ENCODE data around the gene CD276.

The CD276 gene

DNA sequence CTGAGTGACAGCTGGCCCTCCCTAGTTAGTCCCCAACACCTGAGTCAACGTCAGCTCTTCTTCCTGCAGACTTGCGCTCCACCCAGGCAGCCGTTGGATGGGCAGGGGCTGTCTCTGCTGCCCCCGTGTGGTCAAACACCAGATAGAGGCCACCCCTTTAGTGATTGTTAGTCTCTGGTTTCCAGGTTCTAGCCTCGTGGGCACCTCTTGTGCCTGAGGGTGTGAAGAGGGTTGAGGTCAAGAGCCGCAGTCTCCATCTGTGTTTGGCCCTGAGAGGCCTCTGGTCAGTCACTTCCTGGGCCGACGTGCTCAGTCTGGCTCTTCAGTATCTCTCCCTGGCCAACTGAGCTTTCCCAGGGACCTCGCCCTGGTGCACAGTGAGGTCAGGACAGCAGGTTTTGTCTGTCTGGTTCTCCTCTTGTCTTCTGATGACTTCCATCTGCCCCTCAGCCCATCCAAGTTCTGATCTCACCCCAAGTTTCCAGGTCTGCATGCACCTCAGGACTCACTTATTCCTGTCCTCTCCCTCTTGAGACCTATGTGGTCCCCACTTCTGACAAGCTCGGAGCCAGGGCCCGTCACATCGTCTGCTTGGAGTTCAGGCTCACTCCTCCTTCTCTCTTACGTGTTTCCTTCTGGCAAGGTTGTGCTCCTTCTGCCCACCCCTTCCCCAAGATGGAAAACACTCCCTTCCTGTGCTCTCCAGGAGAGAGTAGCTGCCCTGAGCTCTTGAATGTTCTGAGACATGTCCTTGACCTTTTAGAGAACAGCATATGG lies 20.9 kb downstream of the CD276 start:
- Histone ChIP-seq H3K4me1 (ENCODE audit: control insufficient read depth in 1 of 2, insufficient read depth in 2 of 2, low read length in 2 of 2) (no peaks in the 10 kb centered on the region), H2BK12ac (ENCODE audit: low read length) (no peak overlapping the region), H3K9me3 (ENCODE audit: insufficient read depth, low read depth, low read length) (peaks cover 5% of the 10 kb centered on the region), H2BK5ac (ENCODE audit: low read depth, low read length, poor library complexity) (no peak overlapping the region), H3K4me2 (ENCODE audit: low read length) (no peak overlapping the region), H3K4me3 (ENCODE audit: low read depth, low read length) (no peak overlapping the region), H4K8ac (ENCODE audit: low read depth, low read length) (no peak overlapping the region), H3K79me2 (ENCODE audit: control insufficient read depth, insufficient read depth, low read length, poor library complexity) (no peaks in the 10 kb centered on the region), H2AFZ (ENCODE audit: insufficient read depth, low read length, poor library complexity) (no peak overlapping the region), H3K9ac (ENCODE audit: low read length) (no peak overlapping the region), H3K23ac (ENCODE audit: low read length) (no peak overlapping the region), H3K14ac (ENCODE audit: low read length) (no peak overlapping the region), H4K12ac (ENCODE audit: low read depth, low read length) (no peak overlapping the region), H4K91ac (ENCODE audit: low read depth, low read length) (no peak overlapping the region), H3K27me3 (ENCODE audit: insufficient read depth, low read length) (no peaks in the 10 kb centered on the region), H3K79me1 (ENCODE audit: low read length) (no peaks in the 10 kb centered on the region), H2AK5ac (ENCODE audit: low read length) (no peak overlapping the region), H3K36me3 (ENCODE audit: control insufficient read depth in 1 of 2, insufficient read depth in 2 of 2, low read length in 2 of 2) (peaks cover 62 to 75% of the 10 kb centered on the region in 2 experiments), H3K27ac (ENCODE audit: low read depth, low read length) (no peak overlapping the region), H3K18ac (ENCODE audit: low read length) (no peak overlapping the region), H3K4ac (ENCODE audit: low read depth, low read length) (no peak overlapping the region), H2BK120ac (ENCODE audit: insufficient read depth, low read length, poor library complexity) (no peak overlapping the region)
- no CpG with 5 or more reads among the region's 13 CpGs for WGBS (ENCODE audit: extremely low coverage, insufficient coverage, insufficient read length)
- peak; percentile 45 to 78 for DNase-seq

DNA sequence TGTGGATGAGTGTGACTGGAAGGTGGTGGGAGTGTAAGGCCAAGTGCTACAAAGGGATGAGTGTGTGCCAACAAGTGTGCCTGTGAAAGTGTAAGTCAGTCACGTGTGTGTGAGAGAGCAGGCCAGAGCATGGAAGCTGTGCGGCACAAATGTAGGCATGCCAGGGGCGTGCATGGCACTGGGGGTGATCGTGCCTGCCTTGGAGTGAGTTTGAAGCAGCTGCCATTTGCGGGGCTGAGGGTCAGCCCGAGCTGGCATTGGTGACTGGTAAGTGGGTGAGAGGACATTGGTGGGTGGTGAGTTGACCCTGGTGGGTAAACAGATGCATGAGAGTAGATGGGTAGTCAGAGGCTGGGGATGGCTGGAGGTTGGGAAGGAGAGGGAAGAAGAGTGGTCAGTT lies 24.5 kb downstream of the CD276 start:
- no CpG with 5 or more reads among the region's 6 CpGs for WGBS (ENCODE audit: extremely low coverage, insufficient coverage, insufficient read length)
- no peak overlapping the region for H3K23ac ChIP-seq (ENCODE audit: low read length)
- DNase-seq, result no peak
- H3K18ac ChIP-seq (ENCODE audit: low read length), result no peak overlapping the region
- no peak overlapping the region for H3K27ac ChIP-seq (ENCODE audit: low read depth, low read length)
- H2AFZ ChIP-seq (ENCODE audit: insufficient read depth, low read length, poor library complexity), result no peak overlapping the region
- H3K4me3 ChIP-seq (ENCODE audit: low read depth, low read length), result no peak overlapping the region
- peaks cover 5% of the 10 kb centered on the region for H3K9me3 ChIP-seq (ENCODE audit: insufficient read depth, low read depth, low read length)
- H2BK5ac ChIP-seq (ENCODE audit: low read depth, low read length, poor library complexity), result no peak overlapping the region
- no peaks in the 10 kb centered on the region for H3K27me3 ChIP-seq (ENCODE audit: insufficient read depth, low read length)
- H4K91ac ChIP-seq (ENCODE audit: low read depth, low read length), result no peak overlapping the region
- no peaks in the 10 kb centered on the region for H3K79me2 ChIP-seq (ENCODE audit: control insufficient read depth, insufficient read depth, low read length, poor library complexity)
- peaks cover 79 to 90% of the 10 kb centered on the region in 2 experiments for H3K36me3 ChIP-seq (ENCODE audit: control insufficient read depth in 1 of 2, insufficient read depth in 2 of 2, low read length in 2 of 2)
- no peak overlapping the region for H2BK12ac ChIP-seq (ENCODE audit: low read length)
- H2AK5ac ChIP-seq (ENCODE audit: low read length), result no peak overlapping the region
- H3K4ac ChIP-seq (ENCODE audit: low read depth, low read length), result no peak overlapping the region
- no peak overlapping the region for H4K8ac ChIP-seq (ENCODE audit: low read depth, low read length)
- H3K9ac ChIP-seq (ENCODE audit: low read length), result no peak overlapping the region
- H4K12ac ChIP-seq (ENCODE audit: low read depth, low read length), result no peak overlapping the region
- H3K4me1 ChIP-seq (ENCODE audit: control insufficient read depth in 1 of 2, insufficient read depth in 2 of 2, low read length in 2 of 2), result no peaks in the 10 kb centered on the region
- no peak overlapping the region for H3K4me2 ChIP-seq (ENCODE audit: low read length)
- no peak overlapping the region for H2BK120ac ChIP-seq (ENCODE audit: insufficient read depth, low read length, poor library complexity)
- H3K14ac ChIP-seq (ENCODE audit: low read length), result no peak overlapping the region
- no peaks in the 10 kb centered on the region for H3K79me1 ChIP-seq (ENCODE audit: low read length)

DNA sequence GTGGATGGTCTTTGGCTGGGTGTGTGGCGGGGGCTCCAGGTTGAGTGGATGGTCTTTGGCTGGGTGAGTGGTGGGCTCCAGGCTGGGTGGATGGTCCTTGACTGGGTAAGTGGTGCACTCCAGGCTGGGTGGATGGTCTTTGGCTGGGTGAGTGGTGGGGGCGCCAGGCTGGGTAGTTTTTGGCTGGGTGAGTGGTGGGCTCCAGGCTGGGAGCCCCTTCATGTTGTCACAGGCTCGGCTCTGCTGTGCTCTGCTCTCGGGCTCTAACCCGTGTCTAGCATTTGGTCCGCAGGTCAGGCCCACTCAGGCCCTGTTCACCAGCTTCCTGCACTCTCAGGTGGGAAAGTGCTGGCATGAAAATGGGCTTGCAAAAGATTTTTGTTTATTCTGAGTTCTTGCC lies 25.1 kb downstream of the CD276 start:
- H3K18ac ChIP-seq (ENCODE audit: low read length), result no peak overlapping the region
- no peak overlapping the region for H3K27ac ChIP-seq (ENCODE audit: low read depth, low read length)
- DNase-seq, result no peak
- H4K12ac ChIP-seq (ENCODE audit: low read depth, low read length), result no peak overlapping the region
- no peak overlapping the region for H3K14ac ChIP-seq (ENCODE audit: low read length)
- no peaks in the 10 kb centered on the region for H3K27me3 ChIP-seq (ENCODE audit: insufficient read depth, low read length)
- H3K4me3 ChIP-seq (ENCODE audit: low read depth, low read length), result no peak overlapping the region
- no CpG with 5 or more reads among the region's 6 CpGs for WGBS (ENCODE audit: extremely low coverage, insufficient coverage, insufficient read length)
- no peak overlapping the region for H2AFZ ChIP-seq (ENCODE audit: insufficient read depth, low read length, poor library complexity)
- H4K91ac ChIP-seq (ENCODE audit: low read depth, low read length), result no peak overlapping the region
- H3K79me1 ChIP-seq (ENCODE audit: low read length), result no peaks in the 10 kb centered on the region
- H2BK5ac ChIP-seq (ENCODE audit: low read depth, low read length, poor library complexity), result no peak overlapping the region
- no peak overlapping the region for H2AK5ac ChIP-seq (ENCODE audit: low read length)
- no peaks in the 10 kb centered on the region for H3K4me1 ChIP-seq (ENCODE audit: control insufficient read depth in 1 of 2, insufficient read depth in 2 of 2, low read length in 2 of 2)
- H3K9me3 ChIP-seq (ENCODE audit: insufficient read depth, low read depth, low read length), result peaks cover 5% of the 10 kb centered on the region
- H3K4me2 ChIP-seq (ENCODE audit: low read length), result no peak overlapping the region
- H3K23ac ChIP-seq (ENCODE audit: low read length), result no peak overlapping the region
- peaks cover 78 to 90% of the 10 kb centered on the region in 2 experiments for H3K36me3 ChIP-seq (ENCODE audit: control insufficient read depth in 1 of 2, insufficient read depth in 2 of 2, low read length in 2 of 2)
- no peak overlapping the region for H3K9ac ChIP-seq (ENCODE audit: low read length)
- H2BK120ac ChIP-seq (ENCODE audit: insufficient read depth, low read length, poor library complexity), result no peak overlapping the region
- H4K8ac ChIP-seq (ENCODE audit: low read depth, low read length), result no peak overlapping the region
- H3K4ac ChIP-seq (ENCODE audit: low read depth, low read length), result no peak overlapping the region
- H3K79me2 ChIP-seq (ENCODE audit: control insufficient read depth, insufficient read depth, low read length, poor library complexity), result no peaks in the 10 kb centered on the region
- no peak overlapping the region for H2BK12ac ChIP-seq (ENCODE audit: low read length)

DNA sequence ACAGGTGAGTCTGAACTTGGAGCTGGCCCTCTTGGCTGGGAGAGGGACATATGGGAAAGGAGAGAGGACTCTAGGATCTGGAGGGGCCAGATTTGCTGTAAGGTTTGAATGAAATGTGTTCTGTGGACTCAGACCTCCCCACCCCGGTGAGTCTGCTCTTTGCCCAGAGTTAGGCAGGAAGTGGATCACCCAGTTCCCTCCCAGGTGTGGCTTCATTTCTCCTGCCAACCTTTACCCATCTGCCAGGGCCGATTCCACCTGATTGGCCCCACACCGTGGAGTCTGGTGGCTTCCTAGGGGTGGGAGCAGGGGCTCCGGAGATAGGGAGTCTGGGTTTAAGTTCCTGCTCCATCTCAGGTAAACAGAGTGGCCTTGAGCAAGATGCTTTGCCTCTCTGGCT lies 25.5 kb downstream of the CD276 start:
- H3K79me1 ChIP-seq (ENCODE audit: low read length), result no peaks in the 10 kb centered on the region
- no CpG with 5 or more reads among the region's 4 CpGs for WGBS (ENCODE audit: extremely low coverage, insufficient coverage, insufficient read length)
- H3K4ac ChIP-seq (ENCODE audit: low read depth, low read length), result no peak overlapping the region
- H3K14ac ChIP-seq (ENCODE audit: low read length), result no peak overlapping the region
- no peak overlapping the region for H3K4me2 ChIP-seq (ENCODE audit: low read length)
- H3K18ac ChIP-seq (ENCODE audit: low read length), result no peak overlapping the region
- H3K4me3 ChIP-seq (ENCODE audit: low read depth, low read length), result no peak overlapping the region
- H2AK5ac ChIP-seq (ENCODE audit: low read length), result no peak overlapping the region
- H3K36me3 ChIP-seq (ENCODE audit: control insufficient read depth in 1 of 2, insufficient read depth in 2 of 2, low read length in 2 of 2), result peaks cover 75 to 90% of the 10 kb centered on the region in 2 experiments
- H3K9me3 ChIP-seq (ENCODE audit: insufficient read depth, low read depth, low read length), result peaks cover 5% of the 10 kb centered on the region
- H3K4me1 ChIP-seq (ENCODE audit: control insufficient read depth in 1 of 2, insufficient read depth in 2 of 2, low read length in 2 of 2), result no peaks in the 10 kb centered on the region
- no peak overlapping the region for H2AFZ ChIP-seq (ENCODE audit: insufficient read depth, low read length, poor library complexity)
- DNase-seq, result no peak
- H3K23ac ChIP-seq (ENCODE audit: low read length), result no peak overlapping the region
- H2BK120ac ChIP-seq (ENCODE audit: insufficient read depth, low read length, poor library complexity), result no peak overlapping the region
- H2BK12ac ChIP-seq (ENCODE audit: low read length), result no peak overlapping the region
- H3K79me2 ChIP-seq (ENCODE audit: control insufficient read depth, insufficient read depth, low read length, poor library complexity), result no peaks in the 10 kb centered on the region
- no peak overlapping the region for H3K27ac ChIP-seq (ENCODE audit: low read depth, low read length)
- H4K8ac ChIP-seq (ENCODE audit: low read depth, low read length), result no peak overlapping the region
- no peak overlapping the region for H4K12ac ChIP-seq (ENCODE audit: low read depth, low read length)
- H3K9ac ChIP-seq (ENCODE audit: low read length), result no peak overlapping the region
- no peaks in the 10 kb centered on the region for H3K27me3 ChIP-seq (ENCODE audit: insufficient read depth, low read length)
- H2BK5ac ChIP-seq (ENCODE audit: low read depth, low read length, poor library complexity), result no peak overlapping the region
- H4K91ac ChIP-seq (ENCODE audit: low read depth, low read length), result no peak overlapping the region
